LoVo (cell line): ENCODE results near the gene ZNF518A.
"Not testable (repeated sequence)": the region's sequence is repeated elsewhere in the genome, so short reads cannot be mapped to it uniquely, and the experiment has no call there.

Source experiments
- DNase-seq: peaks from one replicate; pipeline ENCODE4 v3.0.0-alpha.2; 2016; ENCODE audit warnings: low spot score

Gene ZNF518A

GRCh38 chr10:96133135-96133534 lies 3.0 kb downstream of the ZNF518A start:
- no peak for DNase-seq

- DNase-seq = no peak
These were observed 6.7 kb downstream of the ZNF518A start for GRCh38 chr10:96136810-96137209.

- no peak for DNase-seq
These were observed 7.5 kb downstream of the ZNF518A start for GRCh38 chr10:96137567-96137966.

GRCh38 chr10:96138102-96138501 lies 8.0 kb downstream of the ZNF518A start:
- no peak for DNase-seq

- DNase-seq = no peak
These were observed 22.3 kb downstream of the ZNF518A start for GRCh38 chr10:96152437-96152836.

DNA sequence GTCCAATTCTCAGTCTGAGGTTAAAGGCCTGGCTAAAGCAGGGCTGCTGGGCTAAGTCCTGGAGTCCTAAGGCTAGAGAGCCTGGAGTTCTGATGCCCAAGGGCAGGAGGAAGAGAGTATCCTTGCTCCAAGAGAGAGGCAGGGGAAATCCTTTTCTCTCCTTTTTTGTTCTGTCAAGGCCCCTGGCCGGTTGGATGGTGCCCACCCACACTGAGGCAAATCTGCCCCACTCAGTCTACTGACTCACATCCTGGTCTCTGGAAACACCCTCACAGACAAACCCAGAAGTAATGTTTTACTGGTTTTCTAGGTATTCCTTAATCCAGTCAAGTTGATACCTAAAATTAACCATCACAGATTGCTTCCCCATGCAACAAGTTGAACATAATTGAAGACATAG lies 23.0 kb downstream of the ZNF518A start:
- no peak for DNase-seq

- DNase-seq = no peak
These were observed 35.6 kb downstream of the ZNF518A start for GRCh38 chr10:96165726-96166125.

- no peak for DNase-seq
These were observed 38.4 kb downstream of the ZNF518A start for GRCh38 chr10:96168546-96168945.

DNA sequence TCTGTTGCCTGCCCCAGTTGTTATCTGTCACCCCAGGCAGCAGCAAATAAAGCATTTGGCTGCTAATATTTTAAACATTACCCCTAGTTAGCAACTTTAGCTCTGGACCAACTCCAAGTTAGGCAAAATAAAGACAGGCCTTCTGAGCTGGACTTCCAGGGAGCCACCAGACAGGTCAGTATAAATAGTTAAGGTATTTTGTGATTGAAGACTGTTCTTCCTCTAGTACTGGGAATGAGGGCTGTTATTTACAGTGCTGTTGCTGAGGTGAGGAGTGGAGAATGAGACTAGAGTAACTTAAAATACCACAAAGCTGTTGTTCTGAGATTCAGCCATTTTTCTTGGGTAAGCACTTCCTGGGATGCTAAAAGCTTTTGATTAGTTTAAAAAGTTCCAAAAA lies 40.1 kb downstream of the ZNF518A start:
- DNase-seq = no peak

DNA sequence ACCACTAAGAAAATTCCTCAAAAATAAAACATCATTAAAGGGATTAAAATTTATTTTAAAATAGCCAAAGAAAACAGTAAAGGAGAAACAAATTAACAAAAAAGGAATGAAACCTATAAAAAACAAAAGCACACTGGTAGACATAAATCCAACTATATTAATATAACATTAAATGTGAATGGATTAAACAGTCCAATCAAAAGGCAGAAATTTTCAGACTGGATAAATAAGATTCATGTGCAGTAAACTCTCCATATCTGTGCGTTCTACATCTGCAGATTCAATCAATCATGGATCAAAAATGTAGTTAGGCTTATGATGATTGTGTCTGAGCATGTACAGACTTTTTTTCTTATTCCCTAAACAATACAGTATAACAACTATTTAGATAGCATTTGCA lies 42.6 kb downstream of the ZNF518A start:
- no peak for DNase-seq

DNA sequence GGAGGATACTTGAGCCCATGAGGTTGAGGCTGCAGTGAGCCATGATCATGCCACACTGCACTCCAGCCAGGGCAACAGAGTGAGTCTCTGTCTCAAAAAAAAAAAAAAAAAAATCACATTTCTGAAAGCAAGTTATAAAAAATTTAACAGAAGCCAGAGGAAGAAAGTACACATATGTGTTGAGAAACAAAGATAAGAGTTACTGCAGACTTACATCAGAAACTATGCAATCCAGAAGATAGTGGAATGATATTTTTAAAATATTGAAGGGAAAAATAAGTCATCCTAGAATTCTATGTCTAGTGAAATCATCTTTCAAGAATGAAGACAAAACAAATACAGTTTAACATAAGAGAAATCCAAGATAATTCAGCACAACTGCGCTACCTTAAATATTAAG lies 46.9 kb downstream of the ZNF518A start:
- no peak for DNase-seq

DNA sequence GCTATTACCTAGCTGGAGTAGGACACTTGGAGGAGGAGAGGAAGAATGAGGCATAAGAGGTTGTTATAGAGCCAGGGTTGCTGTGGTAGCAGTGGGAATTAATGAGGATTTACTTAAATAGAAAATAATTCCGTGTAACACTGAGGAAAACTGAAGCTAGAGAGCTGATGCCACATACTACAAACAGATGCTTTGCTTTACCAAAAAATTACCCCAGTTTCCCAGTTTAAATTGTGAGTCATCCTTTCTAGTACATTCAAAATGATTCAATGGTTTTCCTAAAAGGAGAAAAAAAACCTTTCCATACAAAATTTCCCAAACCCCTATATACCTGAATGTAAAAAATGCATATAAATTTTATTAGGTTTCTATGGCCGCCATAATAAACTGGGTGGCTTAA lies 58.3 kb downstream of the ZNF518A start:
- no peak for DNase-seq

DNA sequence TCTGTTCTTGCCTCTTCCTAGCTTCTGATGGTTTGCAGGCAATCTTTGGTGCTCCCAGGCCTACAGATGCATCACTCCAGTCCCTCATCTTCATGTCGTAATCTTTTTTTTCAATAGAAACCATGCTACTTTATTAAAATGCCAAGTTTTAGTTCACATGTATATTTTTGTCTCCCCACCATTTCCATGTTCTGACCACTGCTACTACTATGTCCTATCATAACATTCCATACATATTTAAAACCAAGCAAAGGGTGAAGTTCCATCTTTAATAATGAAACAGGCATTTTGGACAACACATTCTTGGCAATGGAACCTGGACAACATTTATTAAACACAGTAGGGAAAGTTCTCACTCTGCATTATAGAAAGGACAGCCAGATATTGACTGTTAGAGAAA lies 58.8 kb downstream of the ZNF518A start:
- DNase-seq = no peak

GRCh38 chr10:96189505-96189904 lies 59.4 kb downstream of the ZNF518A start:
- DNase-seq = not testable (repeated sequence)

GRCh38 chr10:96201525-96201924 lies 71.4 kb downstream of the ZNF518A start:
- no peak for DNase-seq

DNA sequence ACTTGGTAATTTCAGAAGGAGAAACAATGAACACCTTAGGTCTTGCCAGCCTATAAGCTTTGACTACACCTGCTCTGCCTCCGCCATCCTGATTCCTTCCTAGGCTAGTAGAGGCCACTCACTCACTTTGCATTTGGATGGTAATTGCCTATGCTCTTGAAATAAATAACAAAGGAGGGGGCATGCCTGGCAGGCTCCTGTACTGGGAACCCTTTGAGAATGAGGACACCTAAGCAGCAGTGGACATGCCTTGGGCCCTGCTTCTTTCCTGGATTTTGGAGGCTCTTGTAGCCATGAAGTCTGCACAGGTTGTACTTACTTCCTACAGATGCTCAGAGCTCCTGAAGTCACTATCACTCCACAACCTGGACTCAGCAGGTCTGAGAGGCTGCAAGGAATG lies 75.5 kb downstream of the ZNF518A start:
- no peak for DNase-seq

DNA sequence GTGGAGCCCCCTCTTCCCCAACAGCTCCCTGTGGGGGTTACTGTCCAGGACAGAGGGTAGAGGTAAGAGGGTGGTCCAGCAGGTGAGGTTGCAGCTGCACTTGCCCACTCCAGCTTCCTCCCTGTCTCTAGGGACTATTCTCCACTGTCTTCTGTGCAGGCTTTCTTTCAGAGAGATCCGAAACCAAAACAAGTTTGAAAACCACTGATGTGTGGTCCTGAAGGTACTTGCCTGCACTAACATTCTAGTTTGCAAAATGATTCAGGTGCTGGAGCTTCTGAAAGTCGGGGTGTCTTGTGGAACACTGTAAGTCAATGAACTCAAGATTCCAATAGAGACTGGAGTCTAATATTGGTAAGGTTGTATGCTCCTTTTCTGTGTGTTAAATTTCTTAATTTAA lies 78.2 kb downstream of the ZNF518A start:
- no peak for DNase-seq

DNA sequence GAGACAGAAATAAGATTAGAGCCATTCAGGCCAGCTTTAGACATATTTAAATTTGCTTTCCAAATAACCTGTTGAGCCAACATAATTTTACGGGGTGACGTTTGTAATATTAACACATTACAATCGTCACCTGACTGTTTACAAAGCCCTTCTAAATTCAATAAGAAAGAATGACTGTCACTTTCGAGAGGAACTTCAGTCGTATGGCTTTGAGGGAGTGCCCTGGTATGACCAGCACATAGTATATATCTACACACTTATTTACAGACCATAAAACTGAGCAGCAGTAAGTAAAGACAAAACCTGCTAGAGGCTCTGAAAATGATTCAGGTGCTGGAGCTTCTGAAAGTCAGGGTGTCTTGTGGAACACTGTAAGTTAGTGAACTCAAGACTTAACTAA lies 78.8 kb downstream of the ZNF518A start:
- DNase-seq = no peak

DNA sequence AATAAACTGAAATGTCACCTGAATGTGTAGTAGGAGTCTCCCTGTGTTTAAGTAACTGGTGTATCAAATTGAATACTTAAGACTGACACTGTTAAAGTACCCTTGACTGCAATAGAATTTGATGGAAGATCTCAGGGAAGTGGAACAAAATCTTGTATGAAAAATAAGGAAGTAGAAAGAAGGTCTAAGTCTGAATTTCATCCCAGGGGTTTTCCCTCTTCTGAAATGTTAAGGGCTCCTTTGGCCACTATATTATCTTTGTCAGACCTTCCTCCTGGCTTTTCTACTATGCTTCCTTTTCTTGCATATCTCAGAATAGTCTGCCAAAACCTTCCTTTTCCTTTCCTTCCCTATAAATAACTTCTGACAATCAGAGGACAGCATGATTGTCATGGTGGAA lies 81.7 kb downstream of the ZNF518A start:
- no peak for DNase-seq

DNA sequence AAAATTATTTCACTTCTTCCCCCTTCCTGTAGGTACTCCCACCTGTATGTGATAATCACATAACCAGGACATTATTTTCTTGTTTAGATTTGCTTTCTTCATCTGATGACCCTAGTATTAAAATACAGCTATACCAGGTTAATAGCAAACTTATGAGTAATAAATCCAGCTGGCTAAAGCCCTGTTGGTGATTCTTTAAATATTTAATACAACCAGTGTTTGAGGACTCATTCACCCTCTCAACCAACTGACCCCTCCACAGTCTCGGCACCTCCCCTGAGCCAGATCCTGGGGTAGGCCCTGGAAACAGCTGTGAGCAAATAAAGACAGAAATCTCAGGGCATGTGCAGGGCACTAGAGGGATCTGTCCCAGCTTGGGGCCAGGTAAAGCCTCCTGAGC lies 82.8 kb downstream of the ZNF518A start:
- no peak for DNase-seq
